ENCODE results near the gene KIAA1958. TPM values are rescaled to one million over a fixed set of nuclear protein-coding genes. Genes with fewer than 3 reads are reported as not detected.
"Not testable (repeated sequence)": the region's sequence is repeated elsewhere in the genome, so short reads cannot be mapped to it uniquely, and the experiment has no call there.

KIAA1958 gene
- total and polyA plus RNA-seq, 2 experiments from 2014 or later: 9.4 to 41.7 TPM

DNA sequence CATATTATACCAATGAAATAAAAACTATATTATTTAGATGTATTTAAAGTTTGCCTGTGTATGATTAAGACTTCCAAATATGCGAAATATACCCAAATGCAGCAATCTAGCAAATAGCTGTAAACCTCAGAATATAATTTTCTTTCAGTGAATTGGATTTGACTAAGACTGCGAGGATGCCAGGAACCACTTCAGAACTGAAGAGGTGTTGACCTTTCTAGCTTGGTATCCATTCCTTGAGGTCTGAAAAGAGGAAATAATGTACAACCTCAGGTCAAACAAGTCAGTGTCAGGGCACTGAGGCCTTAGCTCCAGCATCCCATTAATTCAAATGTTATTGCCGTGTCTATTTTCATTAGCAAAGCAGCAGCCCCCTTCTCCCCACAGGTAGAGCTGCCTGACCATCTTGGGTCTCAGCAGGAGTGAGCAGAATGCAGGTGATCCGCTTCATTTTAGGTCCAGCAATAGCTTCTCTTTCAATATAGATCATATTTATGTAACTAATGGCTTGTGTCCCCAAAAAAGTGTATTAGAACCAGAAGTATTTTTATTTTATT is 100.0 kb downstream of the KIAA1958 start (continued):
- no peak for TF ChIP-seq ZNF462 (CRISPR knock-in tag; IDR thresholded peaks at IDR 0.05)
- TF ChIP-seq, protein P1, sequence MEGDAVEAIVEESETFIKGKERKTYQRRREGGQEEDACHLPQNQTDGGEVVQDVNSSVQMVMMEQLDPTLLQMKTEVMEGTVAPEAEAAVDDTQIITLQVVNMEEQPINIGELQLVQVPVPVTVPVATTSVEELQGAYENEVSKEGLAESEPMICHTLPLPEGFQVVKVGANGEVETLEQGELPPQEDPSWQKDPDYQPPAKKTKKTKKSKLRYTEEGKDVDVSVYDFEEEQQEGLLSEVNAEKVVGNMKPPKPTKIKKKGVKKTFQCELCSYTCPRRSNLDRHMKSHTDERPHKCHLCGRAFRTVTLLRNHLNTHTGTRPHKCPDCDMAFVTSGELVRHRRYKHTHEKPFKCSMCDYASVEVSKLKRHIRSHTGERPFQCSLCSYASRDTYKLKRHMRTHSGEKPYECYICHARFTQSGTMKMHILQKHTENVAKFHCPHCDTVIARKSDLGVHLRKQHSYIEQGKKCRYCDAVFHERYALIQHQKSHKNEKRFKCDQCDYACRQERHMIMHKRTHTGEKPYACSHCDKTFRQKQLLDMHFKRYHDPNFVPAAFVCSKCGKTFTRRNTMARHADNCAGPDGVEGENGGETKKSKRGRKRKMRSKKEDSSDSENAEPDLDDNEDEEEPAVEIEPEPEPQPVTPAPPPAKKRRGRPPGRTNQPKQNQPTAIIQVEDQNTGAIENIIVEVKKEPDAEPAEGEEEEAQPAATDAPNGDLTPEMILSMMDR (conservative IDR thresholded peaks at IDR 0.05; ENCODE audit: low read depth in 2 of 2): no peak
- no peak for TF ChIP-seq NANOG (IDR thresholded peaks at IDR 0.05; ENCODE audit: borderline replicate concordance)
- no peak for TF ChIP-seq EZH2phosphoT487 (IDR thresholded peaks at IDR 0.05; ENCODE audit: unreplicated experiment)

- not testable (repeated sequence) for H3F3A ChIP-seq (replicated peaks; ENCODE audit: low read depth); H3K27ac Mint-ChIP-seq; H3K36me3 Mint-ChIP-seq (ENCODE audit: low read depth); H3K27me3 ChIP-seq (ENCODE audit: insufficient read depth); H3K4me3 ChIP-seq; H3K9me3 Mint-ChIP-seq; DNase-seq (ENCODE audit: low spot score); H4K20me1 ChIP-seq (replicated peaks; ENCODE audit: insufficient read depth); H3K27me3 Mint-ChIP-seq (ENCODE audit: insufficient read depth, low read depth, poor library complexity); H3K27ac ChIP-seq (ENCODE audit: low read depth); H3K4me3 Mint-ChIP-seq; H3K9me2 ChIP-seq (ENCODE audit: insufficient read depth); ATAC-seq; H3K4me2 ChIP-seq; H2AFZ ChIP-seq; H3K36me3 ChIP-seq (ENCODE audit: insufficient read depth)
- H3K4me1 Mint-ChIP-seq: peaks cover 29% of the 10 kb centered on the region
- Histone ChIP-seq H3K79me2 (replicated peaks; ENCODE audit: insufficient read depth) (peaks cover 84% of the 10 kb centered on the region), H3K4me1 (ENCODE audit: insufficient read depth) (peaks cover 19% of the 10 kb centered on the region)
Measured at GRCh38 chr9:112591875-112592274, 105.2 kb downstream of the KIAA1958 start.
